Nephron progenitor cell (in vitro differentiated cells): ENCODE measurements around the gene MATN1.
"Not testable (repeated sequence)": the region's sequence is repeated elsewhere in the genome, so short reads cannot be mapped to it uniquely, and the experiment has no call there.

Experiments used
- DNase-seq: peaks from one replicate; pipeline ENCODE4 v3.0.0; 2021
- H3K27ac Mint-ChIP-seq: 2 replicates; pipeline ENCODE4 v1.8.0; 2021; ENCODE audit warnings: mild to moderate bottlenecking, moderate library complexity, mixed read lengths
- H3K27me3 Mint-ChIP-seq: 2 replicates; pipeline ENCODE4 v1.8.0; 2021; ENCODE audit warnings: mild to moderate bottlenecking, low read depth, mixed read lengths; ENCODE audit not compliant: poor library complexity
- H3K36me3 Mint-ChIP-seq: 2 replicates; pipeline ENCODE4 v1.8.0; 2021; ENCODE audit warnings: low read depth, mixed read lengths
- H3K4me1 Mint-ChIP-seq: 2 replicates; pipeline ENCODE4 v1.8.0; 2021; ENCODE audit warnings: mixed read lengths
- H3K4me3 Mint-ChIP-seq: 2 replicates; pipeline ENCODE4 v1.8.0; 2021; ENCODE audit warnings: mild to moderate bottlenecking, moderate library complexity, mixed read lengths
- H3K9me3 Mint-ChIP-seq: 2 replicates; pipeline ENCODE4 v1.8.0; 2021; ENCODE audit warnings: mild to moderate bottlenecking, moderate library complexity, mixed read lengths
- TF ChIP-seq, protein P1 (sequence below): fragments of 200-600 bp; sonication (generic); IDR thresholded peaks from 2 replicates; pipeline ENCODE4 v1.5.0; 2021; ENCODE audit warnings: antibody characterized with exemption

MATN1 gene, protein sequence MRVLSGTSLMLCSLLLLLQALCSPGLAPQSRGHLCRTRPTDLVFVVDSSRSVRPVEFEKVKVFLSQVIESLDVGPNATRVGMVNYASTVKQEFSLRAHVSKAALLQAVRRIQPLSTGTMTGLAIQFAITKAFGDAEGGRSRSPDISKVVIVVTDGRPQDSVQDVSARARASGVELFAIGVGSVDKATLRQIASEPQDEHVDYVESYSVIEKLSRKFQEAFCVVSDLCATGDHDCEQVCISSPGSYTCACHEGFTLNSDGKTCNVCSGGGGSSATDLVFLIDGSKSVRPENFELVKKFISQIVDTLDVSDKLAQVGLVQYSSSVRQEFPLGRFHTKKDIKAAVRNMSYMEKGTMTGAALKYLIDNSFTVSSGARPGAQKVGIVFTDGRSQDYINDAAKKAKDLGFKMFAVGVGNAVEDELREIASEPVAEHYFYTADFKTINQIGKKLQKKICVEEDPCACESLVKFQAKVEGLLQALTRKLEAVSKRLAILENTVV

DNA sequence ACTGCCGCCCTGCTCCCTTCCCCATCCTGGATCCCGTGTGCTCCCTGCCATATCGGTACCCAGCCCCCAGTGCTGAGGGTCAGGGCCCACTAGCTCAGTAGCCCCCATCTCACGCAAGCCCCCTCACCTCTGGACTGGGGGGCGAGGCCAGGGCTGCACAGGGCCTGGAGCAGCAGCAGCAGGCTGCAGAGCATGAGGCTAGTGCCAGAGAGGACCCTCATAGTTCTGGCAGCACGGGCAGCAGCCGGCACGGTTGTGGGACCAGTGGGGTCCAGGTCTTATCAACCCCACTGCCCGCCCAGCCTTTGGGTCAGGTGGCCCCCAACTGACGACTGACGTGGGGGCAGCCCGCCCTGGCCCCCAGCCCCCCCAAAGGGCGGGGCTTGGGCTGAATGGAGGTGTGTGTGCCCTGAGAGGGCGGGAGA is at the start of gene MATN1:
Gene MATN1 (minus strand): TSS at position 255 of the 425 bp plus-strand sequence. CDS start 34 bp downstream, at position 221.
- TF ChIP-seq, protein P1, sequence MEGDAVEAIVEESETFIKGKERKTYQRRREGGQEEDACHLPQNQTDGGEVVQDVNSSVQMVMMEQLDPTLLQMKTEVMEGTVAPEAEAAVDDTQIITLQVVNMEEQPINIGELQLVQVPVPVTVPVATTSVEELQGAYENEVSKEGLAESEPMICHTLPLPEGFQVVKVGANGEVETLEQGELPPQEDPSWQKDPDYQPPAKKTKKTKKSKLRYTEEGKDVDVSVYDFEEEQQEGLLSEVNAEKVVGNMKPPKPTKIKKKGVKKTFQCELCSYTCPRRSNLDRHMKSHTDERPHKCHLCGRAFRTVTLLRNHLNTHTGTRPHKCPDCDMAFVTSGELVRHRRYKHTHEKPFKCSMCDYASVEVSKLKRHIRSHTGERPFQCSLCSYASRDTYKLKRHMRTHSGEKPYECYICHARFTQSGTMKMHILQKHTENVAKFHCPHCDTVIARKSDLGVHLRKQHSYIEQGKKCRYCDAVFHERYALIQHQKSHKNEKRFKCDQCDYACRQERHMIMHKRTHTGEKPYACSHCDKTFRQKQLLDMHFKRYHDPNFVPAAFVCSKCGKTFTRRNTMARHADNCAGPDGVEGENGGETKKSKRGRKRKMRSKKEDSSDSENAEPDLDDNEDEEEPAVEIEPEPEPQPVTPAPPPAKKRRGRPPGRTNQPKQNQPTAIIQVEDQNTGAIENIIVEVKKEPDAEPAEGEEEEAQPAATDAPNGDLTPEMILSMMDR: no peak
- no peaks in the 10 kb centered on the region for H3K36me3 Mint-ChIP-seq
- H3K27ac Mint-ChIP-seq: no peak within 1 kb of the TSS
- peaks cover 32% of the 10 kb centered on the region for H3K4me1 Mint-ChIP-seq
- DNase-seq: no peak
- H3K4me3 Mint-ChIP-seq: no peak within 1 kb of the TSS
- H3K27me3 Mint-ChIP-seq: peaks cover 2% of the 10 kb centered on the region
- H3K9me3 Mint-ChIP-seq: no peaks in the 10 kb centered on the region

DNA sequence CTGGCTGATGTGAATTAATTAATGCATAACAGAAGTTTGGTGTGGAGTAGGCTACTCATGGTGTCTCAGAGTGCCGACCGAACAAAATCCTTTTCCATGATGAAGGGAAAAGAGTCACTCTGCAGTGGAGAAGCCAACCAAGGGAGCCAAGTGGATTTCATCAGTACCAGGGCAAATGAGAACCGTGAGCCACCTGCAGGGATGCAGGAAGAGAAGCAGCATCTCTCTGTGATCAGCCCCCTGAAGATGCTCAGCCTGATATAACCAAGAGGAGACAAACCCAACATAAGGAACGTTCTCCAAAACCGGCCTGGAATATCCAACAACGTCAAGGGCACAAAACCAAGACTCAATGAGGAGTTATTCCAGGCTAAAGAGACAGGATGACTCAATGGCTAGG is 47.6 kb upstream of the MATN1 start:
- TF ChIP-seq, protein P1: no peak
- no peak overlapping the region for H3K27ac Mint-ChIP-seq
- no peak for DNase-seq

DNA sequence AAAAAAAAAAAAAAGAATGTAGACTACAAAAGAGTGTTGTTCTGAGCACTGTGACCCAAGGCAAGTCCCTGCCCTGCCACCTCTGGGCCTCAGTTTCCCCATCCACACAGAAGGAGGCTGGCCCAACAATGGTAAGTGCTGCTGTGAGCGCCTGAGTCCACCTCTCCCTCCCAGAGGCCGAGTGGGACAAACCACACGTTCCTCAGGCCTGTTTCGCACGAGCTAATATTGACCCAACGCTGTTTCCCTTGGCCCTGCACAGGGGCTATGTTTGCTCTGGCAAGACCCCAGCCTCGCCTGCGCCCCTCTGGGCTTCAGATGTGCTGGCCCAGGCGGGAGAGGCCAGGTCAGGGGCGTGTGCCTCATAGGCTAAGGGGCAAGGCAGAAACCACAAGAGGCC is 46.8 kb upstream of the MATN1 start:
- H3K4me1 Mint-ChIP-seq: peaks cover 13% of the 10 kb centered on the region
- H3K27me3 Mint-ChIP-seq: peaks cover 9% of the 10 kb centered on the region
- no peak overlapping the region for H3K27ac Mint-ChIP-seq
- H3K4me3 Mint-ChIP-seq: no peak overlapping the region
- H3K36me3 Mint-ChIP-seq: no peaks in the 10 kb centered on the region
- TF ChIP-seq, protein P1: no peak
- no peak for DNase-seq
- H3K9me3 Mint-ChIP-seq: no peaks in the 10 kb centered on the region

More for the DNA sequence above, 47.6 kb upstream of the MATN1 start:
- Mint-ChIP-seq H3K4me1 (peaks cover 13% of the 10 kb centered on the region), H3K27me3 (peaks cover 9% of the 10 kb centered on the region), H3K9me3 (no peaks in the 10 kb centered on the region), H3K4me3 (no peak overlapping the region), H3K36me3 (no peaks in the 10 kb centered on the region)

DNA sequence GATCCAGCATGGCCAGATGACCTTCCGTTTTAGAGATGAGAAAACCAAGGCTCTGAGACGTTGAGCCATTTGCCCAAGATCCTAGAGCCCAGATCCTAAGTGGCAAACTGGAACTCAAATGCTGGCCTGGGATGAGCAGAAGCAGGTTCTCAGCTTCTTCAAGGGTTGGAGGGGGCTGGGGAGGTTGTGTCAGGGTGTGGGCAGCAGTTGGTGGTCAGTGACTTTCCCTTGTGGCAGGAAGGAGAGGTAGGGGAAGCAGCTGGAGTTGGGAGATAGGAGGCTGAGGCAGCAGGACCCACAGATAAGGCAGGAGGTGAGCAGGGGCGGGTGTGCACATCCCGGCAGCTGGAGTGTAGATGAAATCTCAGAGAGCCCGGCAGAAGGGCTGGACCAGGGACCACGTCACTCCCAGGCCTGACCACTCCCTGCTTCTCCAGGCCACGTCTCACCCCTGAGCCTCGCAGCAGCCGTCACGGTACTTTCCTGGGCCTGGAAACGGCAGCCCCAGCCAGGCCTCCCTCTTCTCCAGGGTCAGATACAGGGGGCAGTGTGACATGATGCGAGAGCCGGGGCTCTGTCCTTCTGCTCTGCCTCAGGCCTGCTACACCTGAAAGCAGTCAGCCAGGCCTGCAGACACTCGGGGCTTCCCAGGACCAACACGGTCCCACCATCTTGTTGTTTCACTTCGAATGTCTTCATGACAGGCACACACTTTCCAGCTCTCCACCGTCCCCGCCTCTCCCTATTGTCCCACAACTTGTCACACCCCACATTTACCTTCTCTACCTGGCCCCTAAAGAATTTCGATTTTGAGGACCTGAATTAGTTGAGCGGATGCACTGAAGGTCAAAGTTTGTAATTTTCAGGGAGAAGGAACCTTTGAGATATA is 45.7 kb upstream of the MATN1 start:
- peaks cover 13% of the 10 kb centered on the region for H3K4me1 Mint-ChIP-seq
- H3K4me3 Mint-ChIP-seq: no peak overlapping the region
- TF ChIP-seq, protein P1: no peak
- no peak for DNase-seq
- H3K27ac Mint-ChIP-seq: peak overlapping the region; percentile 84
- no peaks in the 10 kb centered on the region for H3K36me3 Mint-ChIP-seq
- H3K9me3 Mint-ChIP-seq: no peaks in the 10 kb centered on the region
- H3K27me3 Mint-ChIP-seq: peaks cover 9% of the 10 kb centered on the region

DNA sequence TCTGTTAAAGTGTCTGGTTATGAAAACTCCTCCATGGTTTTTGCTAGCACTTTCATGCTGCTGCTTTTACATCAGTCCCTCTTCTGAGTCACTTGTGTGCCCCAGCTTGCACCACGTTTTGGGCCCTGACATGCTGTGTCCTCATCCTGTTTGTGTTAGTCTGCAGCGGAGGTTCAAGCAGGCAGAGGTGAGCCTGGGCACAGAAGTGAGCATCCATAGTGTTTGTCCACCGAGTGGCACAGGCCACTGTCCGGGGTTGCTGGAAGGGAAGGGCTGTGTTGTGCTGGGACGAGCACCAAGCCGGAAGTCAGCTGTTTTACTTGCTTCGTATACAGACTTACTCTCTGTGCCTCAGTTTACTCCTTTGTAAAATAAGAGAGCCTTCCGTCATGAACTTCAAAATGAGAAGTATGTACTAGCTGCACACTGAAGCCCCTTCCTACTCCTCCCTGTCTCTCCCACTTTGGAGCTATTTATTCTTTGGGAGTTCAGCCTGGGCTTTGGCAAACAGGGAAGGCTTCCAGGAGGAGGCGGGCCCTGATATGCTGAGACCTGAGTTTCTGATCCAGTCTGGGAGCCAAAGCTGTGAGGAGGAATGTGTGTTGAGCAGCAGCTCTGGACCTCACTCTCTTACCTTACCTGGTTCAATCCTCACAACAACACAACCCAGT is 44.9 kb upstream of the MATN1 start:
- Mint-ChIP-seq H3K4me3 (no peak overlapping the region), H3K36me3 (no peaks in the 10 kb centered on the region), H3K9me3 (no peaks in the 10 kb centered on the region), H3K4me1 (peaks cover 14% of the 10 kb centered on the region), H3K27me3 (peaks cover 9% of the 10 kb centered on the region), H3K27ac (no peak overlapping the region)
- DNase-seq: no peak
- TF ChIP-seq, protein P1: no peak

DNA sequence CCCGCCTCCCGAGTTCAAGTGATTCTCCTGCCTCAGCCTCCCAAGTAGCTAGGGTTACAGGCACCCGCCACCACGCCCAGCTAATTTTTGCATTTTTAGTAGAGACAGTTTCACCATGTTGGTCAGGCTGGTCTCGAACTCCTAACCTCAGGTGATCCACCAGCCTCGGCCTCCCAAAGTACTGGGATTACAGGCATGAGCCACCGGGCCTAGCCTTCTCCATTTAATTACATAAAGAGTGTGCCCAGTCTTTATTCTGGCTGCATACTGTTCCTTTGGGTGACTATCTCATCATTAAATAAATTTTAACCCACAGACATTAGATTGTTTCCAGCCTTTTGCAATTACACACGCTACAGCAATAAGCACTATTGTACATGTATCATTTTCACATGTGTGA is 43.6 kb upstream of the MATN1 start:
- DNase-seq, H3K27me3 Mint-ChIP-seq, H3K27ac Mint-ChIP-seq, H3K36me3 Mint-ChIP-seq, H3K4me3 Mint-ChIP-seq, H3K9me3 Mint-ChIP-seq: not testable (repeated sequence)
- peaks cover 27% of the 10 kb centered on the region for H3K4me1 Mint-ChIP-seq
